GM12864 (cell line): ENCODE data around the gene SLC40A1.

ENCODE experiments used
- DNase-seq: peaks from one replicate; pipeline ENCODE4 v3.0.0-alpha.2; 2011; ENCODE audit warnings: low read depth
- H3K4me3 ChIP-seq: 2 replicates; pipeline ENCODE4 v1.5.1; 2011; ENCODE audit warnings: mild to moderate bottlenecking, low read depth, low read length, control low read depth
- CTCF ChIP-seq: IDR thresholded peaks from 2 replicates; pipeline ENCODE4 v1.5.1; 2011; ENCODE audit warnings: low read depth, mild to moderate bottlenecking, moderate library complexity, low read length, control low read depth, inconsistent platforms; ENCODE audit errors: missing control alignments

The SLC40A1 gene

GRCh38 chr2:189514104-189514503, 66.5 kb downstream of the SLC40A1 start:
- no peak for DNase-seq
- H3K4me3 ChIP-seq, result no peak overlapping the region
- TF ChIP-seq CTCF, result no peak

GRCh38 chr2:189512879-189513278, 67.7 kb downstream of the SLC40A1 start:
- TF ChIP-seq CTCF, result no peak
- no peak for DNase-seq
- H3K4me3 ChIP-seq, result no peak overlapping the region

GRCh38 chr2:189511960-189512319, 68.6 kb downstream of the SLC40A1 start:
- no peak overlapping the region for H3K4me3 ChIP-seq
- no peak for TF ChIP-seq CTCF
- DNase-seq, result no peak

- TF ChIP-seq CTCF, result no peak
- no peak for DNase-seq
- no peak overlapping the region for H3K4me3 ChIP-seq
These were observed 69.2 kb downstream of the SLC40A1 start for GRCh38 chr2:189511210-189511959.
